GM19035 (cell line): ENCODE measurements around the gene ATP10A.
"Not testable (repeated sequence)": the region's sequence is repeated elsewhere in the genome, so short reads cannot be mapped to it uniquely, and the experiment has no call there.

Experiments used
- ATAC-seq: cut with Tn5 transposase; IDR thresholded peaks from one replicate; pipeline ENCODE4 v1.9.1; 2021; ENCODE audit not compliant: unreplicated experiment

Gene ATP10A

DNA sequence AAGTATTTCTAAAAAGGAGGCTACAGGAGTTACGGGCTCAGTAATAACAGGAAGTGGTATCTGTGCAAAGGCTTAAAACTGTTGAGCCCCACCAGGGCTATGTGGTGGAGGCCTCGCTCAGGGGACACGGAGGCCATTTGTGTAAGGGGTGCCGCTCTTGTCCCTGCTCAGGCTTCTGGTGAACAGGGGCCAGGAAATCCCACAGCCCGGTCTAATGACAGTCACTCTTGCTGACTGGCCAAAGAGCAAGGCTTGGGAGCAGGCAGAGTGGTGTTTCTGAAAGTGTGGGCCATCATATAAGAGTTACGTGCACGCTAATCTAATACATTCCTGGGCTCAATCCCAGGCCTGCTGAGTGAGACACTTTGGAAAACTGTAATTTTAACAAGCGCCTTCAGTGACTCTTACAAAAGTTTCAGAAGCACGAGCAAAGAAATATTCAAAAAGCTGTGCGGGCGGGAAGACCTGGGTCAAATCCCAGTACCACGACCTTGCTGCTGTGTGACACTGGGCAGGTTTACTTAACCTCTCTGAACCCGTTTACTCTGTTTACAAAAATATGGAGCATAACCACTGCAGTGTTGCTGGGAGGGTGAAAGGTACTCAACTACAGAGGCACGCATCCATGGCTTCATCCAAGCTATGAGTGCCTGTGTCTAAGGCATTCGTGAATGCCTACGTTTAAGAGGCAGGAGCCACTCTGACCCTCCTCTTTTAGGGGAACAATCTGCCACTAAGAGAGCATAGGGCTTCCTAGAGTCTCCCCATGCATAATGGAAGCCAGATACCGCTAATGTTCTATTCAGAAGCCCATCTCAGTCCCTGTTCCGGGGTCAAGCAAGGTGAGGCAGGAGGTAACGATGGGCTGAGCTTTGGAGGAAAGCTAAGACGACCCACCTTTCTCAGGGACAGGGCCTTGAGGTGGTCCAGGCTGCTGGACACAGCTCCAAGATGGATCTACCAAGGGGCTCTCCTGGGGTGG is 2.0 kb downstream of the ATP10A start:
- ATAC-seq = no peak

DNA sequence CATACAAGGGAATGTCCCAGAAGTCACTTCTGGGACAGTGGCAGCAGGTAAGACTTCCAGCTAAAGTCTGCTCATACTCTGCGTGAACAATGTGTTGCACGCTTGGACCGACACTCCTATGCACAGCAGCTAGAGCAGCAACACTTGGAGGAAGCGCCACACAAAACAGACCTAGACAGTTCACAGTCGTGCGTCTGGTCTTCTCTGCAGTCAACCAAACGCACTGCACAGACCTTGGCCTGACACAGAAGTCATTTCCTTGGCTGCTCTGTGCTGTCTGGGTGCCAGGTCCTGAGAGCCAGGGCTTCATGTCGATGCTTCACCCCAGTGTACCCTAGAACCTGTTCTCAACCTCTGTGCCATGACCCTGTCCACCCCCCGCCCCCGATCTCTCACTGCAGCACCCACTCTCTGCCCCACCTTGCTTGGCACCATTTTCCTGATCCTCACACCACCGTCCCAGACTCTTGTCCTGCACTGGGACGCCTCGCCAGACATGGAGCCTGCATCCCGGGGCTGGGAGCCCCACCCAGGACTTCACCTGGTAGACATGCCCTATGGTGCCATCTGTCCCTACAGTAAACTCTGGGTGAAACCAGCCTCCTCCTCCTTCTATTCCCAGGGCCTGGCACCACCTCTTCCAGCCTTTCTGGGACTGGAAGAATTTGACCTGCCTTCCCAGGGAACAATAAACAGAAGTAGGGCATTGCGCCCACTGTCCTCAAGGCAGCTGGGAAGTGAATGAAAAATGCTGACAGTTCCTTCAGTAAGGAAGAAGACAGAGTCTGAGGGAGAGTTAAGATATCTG is 3.1 kb downstream of the ATP10A start:
- ATAC-seq = no peak

GRCh38 chr15:25858952-25859760 is 4.0 kb downstream of the ATP10A start:
- no peak for ATAC-seq

DNA sequence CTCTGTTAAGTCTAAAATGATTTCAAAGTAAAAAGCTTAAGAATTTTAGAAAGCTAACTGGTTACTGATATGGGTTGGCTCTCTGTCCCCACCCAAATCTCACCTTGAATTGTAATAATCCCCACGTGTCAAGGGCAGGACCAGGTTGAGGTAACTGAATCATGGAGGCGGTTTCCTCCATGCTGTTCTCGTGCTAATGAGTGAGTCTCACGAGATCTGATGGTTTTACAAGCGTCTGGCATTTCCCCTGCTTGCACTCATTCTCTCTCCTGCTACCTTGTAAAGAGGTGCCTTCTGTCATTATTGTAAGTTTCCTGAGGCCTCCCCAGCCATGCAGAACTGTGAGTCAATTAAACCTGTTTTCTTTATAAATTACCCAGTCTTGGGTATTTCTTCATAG is 7.1 kb downstream of the ATP10A start:
- not testable (repeated sequence) for ATAC-seq

GRCh38 chr15:25852661-25853524 is 10.2 kb downstream of the ATP10A start:
- no peak for ATAC-seq

DNA sequence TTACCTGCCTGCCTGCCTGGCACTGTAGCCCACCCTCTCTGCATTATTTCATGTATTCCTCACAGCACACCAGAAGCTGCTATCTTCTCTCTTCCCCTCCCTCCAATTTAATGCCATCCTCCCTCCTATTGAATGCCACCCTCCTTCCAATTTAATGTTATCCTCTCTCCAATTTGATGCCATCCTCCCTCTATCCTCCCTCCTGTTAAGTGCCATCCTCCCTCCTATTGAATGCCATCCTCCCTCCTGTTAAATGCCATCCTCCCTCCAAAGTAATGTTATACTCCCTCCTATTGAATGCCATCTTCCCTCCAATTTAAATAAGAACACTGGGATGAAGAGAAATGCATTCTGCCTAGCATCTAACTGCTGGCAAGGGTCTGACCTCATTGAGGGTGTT is 11.1 kb downstream of the ATP10A start:
- no peak for ATAC-seq

DNA sequence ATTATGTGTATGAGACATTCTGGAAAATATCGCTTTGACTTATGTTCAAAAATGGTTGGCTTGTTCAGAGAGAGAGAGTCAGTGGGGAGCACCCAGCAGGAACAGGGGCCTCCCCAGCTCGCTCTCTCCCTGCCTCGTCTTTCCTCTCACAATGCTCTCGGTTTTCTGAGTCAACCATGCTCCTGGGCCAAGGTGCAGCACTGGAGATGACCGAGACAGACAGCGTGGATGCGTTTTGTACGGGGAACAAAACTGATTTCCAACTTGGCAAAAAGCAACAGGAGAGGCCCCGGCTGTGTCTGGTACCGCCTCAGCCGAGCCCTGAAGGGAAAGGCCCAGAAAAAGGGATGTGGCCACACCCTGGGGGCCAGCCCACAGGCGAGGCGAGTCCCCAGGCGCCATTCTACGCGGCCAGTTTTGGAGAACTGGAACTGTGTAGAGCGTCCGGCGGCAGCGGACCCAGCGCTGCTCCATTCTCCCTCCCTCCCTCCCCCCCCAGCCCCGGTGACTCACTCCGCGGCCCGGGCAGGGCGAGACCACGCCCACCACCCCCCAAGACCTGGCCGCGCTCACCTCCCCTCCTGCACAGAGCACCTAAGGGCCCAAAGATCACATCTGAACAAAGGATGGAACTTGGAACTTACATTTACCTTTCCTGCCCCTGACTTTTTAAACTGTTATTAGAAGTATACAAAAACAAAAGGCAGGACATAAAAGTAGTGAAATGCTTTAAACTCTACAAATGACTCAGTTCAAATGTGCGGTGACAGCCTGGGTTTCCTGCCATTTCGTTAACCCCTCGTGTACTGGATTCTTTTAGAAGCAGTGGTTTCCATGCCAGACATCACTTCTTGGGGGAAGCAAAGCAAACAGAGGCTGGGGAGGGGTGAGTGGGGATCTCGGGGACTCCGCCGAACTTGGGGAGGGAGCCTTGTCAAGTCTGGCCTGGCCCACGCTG is 12.7 kb downstream of the ATP10A start:
- peak; percentile 89 for ATAC-seq

GRCh38 chr15:25849157-25849921 is 13.8 kb downstream of the ATP10A start:
- no peak for ATAC-seq

- ATAC-seq = no peak
These were observed 14.4 kb downstream of the ATP10A start for GRCh38 chr15:25848784-25849156.

GRCh38 chr15:25848325-25848724 is 14.8 kb downstream of the ATP10A start:
- no peak for ATAC-seq

- ATAC-seq = no peak
These were observed 16.1 kb downstream of the ATP10A start for GRCh38 chr15:25847051-25847450.

DNA sequence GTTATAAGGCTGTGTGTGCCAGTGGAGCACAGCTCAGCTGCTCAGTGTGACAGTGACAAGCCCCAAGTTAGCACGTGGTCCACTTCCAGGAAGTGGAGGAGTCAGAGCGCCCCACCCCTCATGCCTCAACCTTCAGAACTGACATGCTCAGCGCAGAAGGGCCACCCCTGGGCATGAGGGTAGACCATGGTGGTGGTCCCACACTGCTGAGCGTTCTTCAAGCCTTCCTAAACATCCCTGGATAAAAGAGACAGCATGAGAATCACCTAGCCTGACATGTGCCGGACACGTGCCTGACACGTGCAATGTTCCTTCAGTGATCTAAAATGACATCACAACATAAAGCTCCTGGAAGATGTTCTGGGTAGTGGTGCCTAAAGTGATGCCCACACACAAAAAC is 16.8 kb downstream of the ATP10A start:
- ATAC-seq = no peak

- no peak for ATAC-seq
These were observed 18.0 kb downstream of the ATP10A start for GRCh38 chr15:25844981-25845680.

DNA sequence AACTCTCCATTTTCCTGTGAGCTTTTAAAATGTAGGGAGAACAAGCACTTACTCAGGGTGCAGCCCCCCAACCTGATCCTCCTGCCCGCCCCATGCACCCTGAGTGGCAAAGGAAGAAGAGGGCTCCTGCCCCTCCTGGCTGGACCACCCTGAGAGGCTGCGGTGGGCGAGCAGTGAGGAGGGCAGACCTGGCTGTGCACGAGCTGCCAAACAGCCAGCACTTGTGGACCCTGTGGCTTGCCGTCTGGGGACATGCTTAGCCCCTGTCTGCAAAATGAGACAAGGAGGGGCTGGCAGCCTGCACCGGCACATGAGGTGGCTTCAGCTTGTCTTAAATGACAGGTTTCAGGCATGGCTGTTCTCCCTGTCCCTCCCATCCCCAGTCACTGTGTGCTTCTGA is 18.6 kb downstream of the ATP10A start:
- ATAC-seq = no peak

DNA sequence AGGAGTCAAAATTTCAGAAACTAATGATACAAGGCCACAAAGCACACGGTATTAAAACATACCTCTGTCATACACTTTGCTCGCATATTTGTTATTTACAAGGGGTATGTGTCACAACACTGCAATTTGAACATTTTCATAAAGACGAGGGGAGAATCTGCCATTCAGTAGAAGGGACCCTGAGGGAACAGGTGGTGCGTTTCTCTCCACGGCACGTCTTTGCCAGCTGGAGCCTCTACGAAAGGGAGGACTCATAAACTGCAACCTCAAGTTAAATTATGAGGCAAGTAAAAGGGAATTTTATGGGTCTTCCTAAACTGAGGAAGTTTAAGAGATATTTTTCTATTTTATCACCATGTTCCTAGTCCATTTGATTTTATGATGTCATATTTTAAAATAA is 19.1 kb downstream of the ATP10A start:
- ATAC-seq = no peak

DNA sequence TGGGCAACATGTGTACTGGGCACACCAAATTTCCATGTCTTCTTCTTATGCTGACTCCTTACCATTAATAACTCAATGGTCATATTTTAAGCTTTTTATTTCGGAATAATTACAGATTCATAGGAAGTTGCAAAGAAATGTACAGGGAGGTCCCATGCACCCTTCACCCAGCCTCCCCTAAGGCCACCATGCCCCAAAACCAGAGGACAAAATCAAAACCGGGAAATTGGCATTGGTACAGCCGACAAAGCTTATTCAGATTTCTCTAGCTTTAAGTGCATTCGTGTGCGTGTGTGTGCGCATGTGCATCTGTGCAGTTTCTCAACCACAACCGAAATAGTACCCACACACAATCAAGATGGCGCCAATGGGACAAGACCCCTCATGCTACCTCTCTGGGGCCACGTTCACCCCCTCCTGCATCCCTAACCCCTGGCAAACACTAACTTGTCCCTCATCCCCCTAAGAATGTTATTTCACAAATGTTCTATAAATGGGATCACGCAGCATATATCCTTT is 23.4 kb downstream of the ATP10A start:
- no peak for ATAC-seq

GRCh38 chr15:25838871-25839195 is 24.3 kb downstream of the ATP10A start:
- ATAC-seq = no peak
